Psoas muscle (tissue), 8 donors: ENCODE data around the gene DNAH11. TPM values are rescaled to one million over a fixed set of nuclear protein-coding genes. Genes with fewer than 3 reads are reported as not detected.
"Not testable (repeated sequence)": the region's sequence is repeated elsewhere in the genome, so short reads cannot be mapped to it uniquely, and the experiment has no call there.

ENCODE experiments used
- ATAC-seq, 4 donors: fragments of 200-7000 bp; cut with Tn5 transposase; one replicate each; pipeline ENCODE4 v1.9.1; 2020; ENCODE audit warnings: moderate library complexity in 3 of 4, mild to moderate bottlenecking in 2 of 4
- DNase-seq, 2 donors: peaks; one replicate each; pipeline ENCODE4 v3.0.0-alpha.2; 2020
- H3K27ac ChIP-seq: fragments of 200-600 bp; one replicate; pipeline ENCODE4 v1.8.0; 2022
- H3K27me3 ChIP-seq, 3 donors: fragments of 200-600 bp in 1 of 3; one replicate each; pipeline versions ENCODE4 v1.6.1 to v1.8.0; 2013 to 2022; ENCODE audit warnings: low read length in 2 of 3, mild to moderate bottlenecking in 2 of 3, moderate library complexity in 1 of 3; ENCODE audit not compliant: insufficient read depth in 3 of 3
- H3K36me3 ChIP-seq, 2 donors: fragments of 200-600 bp in 1 of 2; one replicate each; pipeline versions ENCODE4 v1.6.1 to v1.8.0; 2013 to 2022; ENCODE audit warnings: low read depth in 1 of 2, mild to moderate bottlenecking in 1 of 2, moderate library complexity in 1 of 2; ENCODE audit not compliant: insufficient read depth in 1 of 2
- H3K4me1 ChIP-seq: fragments of 200-600 bp; one replicate; pipeline ENCODE4 v1.8.0; 2022
- H3K4me3 ChIP-seq: fragments of 200-600 bp; one replicate; pipeline ENCODE4 v1.8.0; 2022; ENCODE audit warnings: mild to moderate bottlenecking
- H3K9me3 ChIP-seq: fragments of 200-600 bp; one replicate; pipeline ENCODE4 v1.8.0; 2022
- CTCF ChIP-seq: fragments of 200-600 bp; IDR thresholded peaks from one replicate; pipeline ENCODE4 v1.8.0; 2022; ENCODE audit warnings: antibody characterized with exemption
- WGBS, 3 donors: extraction: QIAGEN DNeasy Blood & Tissue Kit; methylation state at CpG; one replicate each; pipeline versions ENCODE4 v1.1.6 to v1.1.7; 2013; 5-methylcytosine and 5-hydroxymethylcytosine counted together
- intact Hi-C, 2 donors: fragments of 100-400 bp; cut with DNase I; formaldehyde crosslinking; loops; one replicate each; pipeline versions ENCODE4 v1.11.0 to v1.14.2; 2022
- polyA plus RNA-seq, 3 donors: library from polyadenylated mRNA; stranded (reverse); fragments of 200-250 nt; gene quantifications; one replicate each; pipeline ENCODE4 v1.2.3, GENCODE V29; 2013
- total RNA-seq, 4 donors: library from RNA; stranded (reverse); fragmentation: NEBNext Ultra II Directional in 2 of 4; extraction: Animal tissue kit (Norgen Biotek cat#: 25700) in 2 of 4; gene quantifications; one replicate each; pipeline versions ENCODE4 v1.2.1 to v1.2.4, GENCODE V29; 2021 to 2023
- donor health status: healthy with polysubstance abuse.
- donor health status: DM: no; HTN: no; CAD: no; lungs with moderate emphysema.
- donor health status: Bipolar disorder and iron deficiency.
- donor health status: healthy.
- donor health status: DM: yes; HTN: yes; CAD: no.
- donor health status: DM: no; HTN: no; CAD: no.
- donor health status: DM: no; HTN: no; CAD: no.
- donor health status: DM: yes; HTN: yes; CAD: no.

Gene DNAH11
- total and polyA plus RNA-seq, 7 donors: 0.01 to 0.93 (median 0.28) TPM

GRCh38 chr7:21926448-21926847, 383.6 kb downstream of the DNAH11 start:
- TF ChIP-seq CTCF: no peak
- Histone ChIP-seq H3K27me3 (no peaks in the 10 kb centered on the region), H3K4me1 (peaks cover 7% of the 10 kb centered on the region), H3K27ac (no peak overlapping the region), H3K36me3 (no peaks in the 10 kb centered on the region), H3K9me3 (no peaks in the 10 kb centered on the region), H3K4me3 (no peak overlapping the region)
- 92 to 100% (median 93%) methylated on average over 1 of the region's 1 CpG for WGBS, 3 donors
- ATAC-seq: no peak
- intact Hi-C loops: no loop called here
- DNase-seq: no peak

GRCh38 chr7:21927693-21928092, 384.9 kb downstream of the DNAH11 start:
- Histone ChIP-seq H3K4me3 (no peak overlapping the region), H3K36me3 (no peaks in the 10 kb centered on the region), H3K4me1 (peaks cover 7% of the 10 kb centered on the region), H3K27ac (no peak overlapping the region), H3K27me3 (no peaks in the 10 kb centered on the region), H3K9me3 (no peaks in the 10 kb centered on the region)
- no peak for DNase-seq
- no peak for TF ChIP-seq CTCF
- intact Hi-C loops: no loop called here
- ATAC-seq: no peak
- 73 to 85% (median 77%) methylated on average over 6 of the region's 6 CpGs for WGBS, 3 donors

- H3K27me3 ChIP-seq: not testable (repeated sequence)
These were observed 390.5 kb downstream of the DNAH11 start for GRCh38 chr7:21933293-21933692.

GRCh38 chr7:21934808-21935207, 392.0 kb downstream of the DNAH11 start:
- Histone ChIP-seq H3K4me1 (peaks cover 5% of the 10 kb centered on the region), H3K36me3 (no peaks in the 10 kb centered on the region), H3K27me3 (no peaks in the 10 kb centered on the region), H3K9me3 (no peaks in the 10 kb centered on the region), H3K27ac (no peak overlapping the region), H3K4me3 (no peak overlapping the region)
- DNase-seq (no peak), ATAC-seq (no peak)
- intact Hi-C loops: no loop called here
- TF ChIP-seq CTCF: no peak

More at GRCh38 chr7:21933293-21933692, 390.5 kb downstream of the DNAH11 start:
- H3K36me3 ChIP-seq, intact Hi-C loops, H3K4me1 ChIP-seq, ATAC-seq, H3K9me3 ChIP-seq, H3K4me3 ChIP-seq, DNase-seq, H3K27ac ChIP-seq: not testable (repeated sequence)
- WGBS, 3 donors: 88 to 92% (median 91%) methylated on average over 3 of the region's 3 CpGs

- no peak for TF ChIP-seq CTCF
- Histone ChIP-seq H3K4me3 (no peak overlapping the region), H3K27me3 (no peaks in the 10 kb centered on the region), H3K27ac (no peak overlapping the region), H3K9me3 (no peaks in the 10 kb centered on the region), H3K4me1 (peaks cover 6% of the 10 kb centered on the region), H3K36me3 (no peaks in the 10 kb centered on the region)
- ATAC-seq: no peak
- WGBS, 3 donors: 85 to 91% (median 90%) methylated on average over 2 of the region's 2 CpGs
- no peak for DNase-seq
- intact Hi-C loops: no loop called here
These were observed 395.6 kb downstream of the DNAH11 start for GRCh38 chr7:21938463-21938862.
